K562 (cell line): ENCODE data around the gene STK11. TPM values are rescaled to one million over a fixed set of nuclear protein-coding genes. Genes with fewer than 3 reads are reported as not detected.
A peak's percentile ranks its signal among the peaks of the same experiment; 100 is the strongest.

Experiments
- ATAC-seq: fragments of 200-7000 bp; cut with Tn5 transposase; 3 replicates; pipeline ENCODE4 v1.9.1; 2020; ENCODE audit warnings: moderate library complexity
- BruUV-seq: library from RNA; stranded (reverse); fragments of 400-500 nt; replicated peaks from 2 replicates; lab custom pipeline; 2021; lab: Mats Ljungman, UMichigan
- CTCF ChIA-PET: fragments of 300-600 bp; formaldehyde crosslinking; extraction: SDS; loops from one replicate; lab custom pipeline; 2021; ENCODE audit warnings: low intra/inter-chr PET ratio; lab: Yijun Ruan, JAX
- POLR2A ChIA-PET: fragments of 300-600, 350-650 bp; sonication (Branson Sonifier 250); formaldehyde crosslinking; extraction: SDS; loops from one replicate; lab custom pipeline; 2021; ENCODE audit warnings: antibody characterized with exemption, inconsistent platforms; lab: Yijun Ruan, JAX
- DNase-seq, 4 experiments: peaks; one replicate each; pipeline versions ENCODE4 v3.0.0 to v3.0.0-alpha.2; 2011 to 2018; ENCODE audit warnings: low spot score in 3 of 4, mixed read lengths in 3 of 4; ENCODE audit errors: extremely low read depth in 1 of 4
- FAIRE-seq: peaks from 2 replicates; lab custom pipeline; 2011; peaks lifted over from hg19 to GRCh38; lab: Jason Lieb, UNC
- H2AFZ ChIP-seq: 2 replicates; pipeline ENCODE4 v1.6.0; 2011; ENCODE audit warnings: low read depth, low read length, control low read depth, inconsistent platforms
- H3K27ac ChIP-seq: fragments of 200-600 bp; 3 replicates; pipeline ENCODE4 v1.8.0; 2011; ENCODE audit warnings: low read depth, mild to moderate bottlenecking, control low read depth, inconsistent platforms, low read length, moderate library complexity, mixed read lengths; ENCODE audit errors: extremely low read depth
- H3K27me3 ChIP-seq, 2 experiments: fragments of 300-600 bp in 1 of 2; 2 replicates in 1 of 2; 3 replicates in 1 of 2; pipeline versions ENCODE4 v1.6.0 to v1.8.0; 2011; ENCODE audit warnings: inconsistent platforms in 2 of 2, low read length in 2 of 2, mild to moderate bottlenecking in 1 of 2, mixed read lengths in 1 of 2, moderate library complexity in 1 of 2; ENCODE audit not compliant: control insufficient read depth in 2 of 2, insufficient read depth in 2 of 2
- H3K36me3 ChIP-seq: fragments of 300-600 bp; 3 replicates; pipeline ENCODE4 v1.8.0; 2011; ENCODE audit warnings: mild to moderate bottlenecking, low read length, inconsistent platforms; ENCODE audit not compliant: control insufficient read depth, insufficient read depth
- H3K4me1 ChIP-seq, 2 experiments: fragments of 200-600 bp in 1 of 2; replicated peaks in 1 of 2; 2 replicates in 1 of 2; 3 replicates in 1 of 2; pipeline versions ENCODE4 v1.5.1 to v1.8.0; 2011; ENCODE audit warnings: inconsistent platforms in 2 of 2, low read length in 2 of 2, mild to moderate bottlenecking in 1 of 2, mixed read lengths in 1 of 2, moderate library complexity in 1 of 2; ENCODE audit not compliant: control insufficient read depth in 2 of 2, insufficient read depth in 2 of 2
- H3K4me2 ChIP-seq: 2 replicates; pipeline ENCODE4 v1.6.1; 2011; ENCODE audit warnings: low read length, control low read depth, inconsistent platforms, mixed read lengths; ENCODE audit not compliant: insufficient read depth
- H3K4me3 ChIP-seq: fragments of 200-600 bp; sonication (generic), shearing (Covaris generic); 2 replicates; pipeline ENCODE4 v1.5.1; 2016; ENCODE audit warnings: control low read depth, inconsistent platforms
- H3K79me2 ChIP-seq: fragments of 200-600 bp; 3 replicates; pipeline ENCODE4 v1.8.0; 2011; ENCODE audit warnings: low read length, inconsistent platforms; ENCODE audit not compliant: control insufficient read depth, insufficient read depth
- H3K9ac ChIP-seq, 2 experiments: 2 replicates each; pipeline versions ENCODE4 v1.6.0 to v1.6.1; 2011; ENCODE audit warnings: low read depth in 2 of 2, low read length in 2 of 2, control low read depth in 1 of 2, inconsistent platforms in 1 of 2, mild to moderate bottlenecking in 1 of 2, mixed read lengths in 1 of 2; ENCODE audit not compliant: insufficient read depth in 1 of 2
- H3K9me1 ChIP-seq: one replicate; pipeline ENCODE4 v1.6.0; 2011; ENCODE audit warnings: inconsistent platforms, mild to moderate bottlenecking, low read length, moderate library complexity; ENCODE audit not compliant: control insufficient read depth, insufficient read depth
- H3K9me3 ChIP-seq: replicated peaks from 2 replicates; pipeline ENCODE4 v1.5.1; 2011; ENCODE audit warnings: low read depth, low read length, inconsistent platforms; ENCODE audit not compliant: control insufficient read depth, insufficient read depth
- H4K20me1 ChIP-seq: replicated peaks from 2 replicates; pipeline ENCODE4 v1.6.1; 2011; ENCODE audit warnings: low read length, inconsistent platforms, mixed read lengths; ENCODE audit not compliant: control insufficient read depth, insufficient read depth
- C11orf30 ChIP-seq: fragments of 450-650 bp; IDR thresholded peaks from 2 replicates; pipeline ENCODE4 v1.6.1; 2016; ENCODE audit warnings: low read depth, mild to moderate bottlenecking
- CBX3 ChIP-seq, 2 experiments: IDR thresholded peaks; 1 replicate in 1 of 2; 2 replicates in 1 of 2; pipeline ENCODE4 v1.6.1; 2012; ENCODE audit warnings: inconsistent platforms in 2 of 2, low read length in 2 of 2, borderline replicate concordance in 1 of 2, control low read depth in 1 of 2
- ESRRB ChIP-seq: fragments of 250-450 bp; sonication (Bioruptor Pico); IDR thresholded peaks from 2 replicates; pipeline ENCODE4 v1.5.0; 2020; ENCODE audit warnings: mild to moderate bottlenecking, moderate library complexity, borderline replicate concordance
- EZH2 ChIP-seq: IDR thresholded peaks from 2 replicates; pipeline ENCODE4 v1.6.1; 2012; ENCODE audit warnings: low read depth, mild to moderate bottlenecking, inconsistent platforms, low read length, borderline replicate concordance
- FOXM1 ChIP-seq, 2 experiments: fragments of 450-650 bp in 1 of 2; sonication (generic) in 1 of 2; formaldehyde crosslinking in 1 of 2; IDR thresholded peaks; 2 replicates each; pipeline versions ENCODE4 v1.6.1 to v1.9.0; 2017 to 2022; ENCODE audit warnings: low read depth in 2 of 2, mild to moderate bottlenecking in 2 of 2, missing genetic modification reagents in 1 of 2, moderate library complexity in 1 of 2
- HDAC8 ChIP-seq: fragments of 450-650 bp; IDR thresholded peaks from 2 replicates; pipeline ENCODE4 v1.6.1; 2016; ENCODE audit warnings: mild to moderate bottlenecking, missing genetic modification characterization, moderate library complexity, missing compliant biosample characterization
- MAFK ChIP-seq: IDR thresholded peaks from 2 replicates; pipeline ENCODE4 v1.6.1; 2011; ENCODE audit warnings: low read length, improper control_type of control experiment
- RNF2 ChIP-seq: sonication (generic); IDR thresholded peaks from 2 replicates; pipeline ENCODE4 v1.6.1; 2016
- SNIP1 ChIP-seq: fragments of 450-650 bp; IDR thresholded peaks from 2 replicates; pipeline ENCODE4 v1.7.1; 2017; ENCODE audit warnings: low read depth, mild to moderate bottlenecking
- ZBTB9 ChIP-seq: fragments of 450-650 bp; formaldehyde crosslinking; IDR thresholded peaks from 2 replicates; pipeline ENCODE4 v1.4.0; 2020; ENCODE audit warnings: mild to moderate bottlenecking, moderate library complexity
- ZNF408 ChIP-seq: fragments of 250-450 bp; sonication (Bioruptor Pico); IDR thresholded peaks from 2 replicates; pipeline ENCODE4 v1.4.0; 2020; ENCODE audit warnings: low read depth, mild to moderate bottlenecking, moderate library complexity
- ZNF41 ChIP-seq: fragments of 250-450 bp; sonication (Bioruptor Pico); conservative IDR thresholded peaks from 2 replicates; pipeline ENCODE4 v1.4.0; 2020; ENCODE audit warnings: mild to moderate bottlenecking
- ZNF518B ChIP-seq: fragments of 250-450 bp; sonication (Bioruptor Pico); IDR thresholded peaks from 2 replicates; pipeline ENCODE4 v1.5.0; 2021; ENCODE audit warnings: mild to moderate bottlenecking, moderate library complexity
- WGBS: fragments of 100-300 bp; shearing (Covaris generic); methylation state at CpG from one replicate; pipeline ENCODE4 v1.1.6; 2016; ENCODE audit warnings: low coverage, mixed read lengths; ENCODE audit not compliant: insufficient coverage; ENCODE audit errors: missing lambda C conversion rate; 5-methylcytosine and 5-hydroxymethylcytosine counted together
- in situ Hi-C: fragments of 300-500 bp; cut with MboI; formaldehyde crosslinking; loops from 4 replicates; pipeline ENCODE4 v1.15.0; 2018; ENCODE audit warnings: inconsistent platforms, mixed read lengths
- intact Hi-C: fragments of 100-400 bp; cut with micrococcal nuclease; formaldehyde crosslinking; loops from 2 replicates; pipeline ENCODE4 v1.14.2; 2022
- polyA plus RNA-seq, 8 experiments: library from polyadenylated mRNA; depleted of rRNA in 4 of 8; stranded (reverse) in 5 of 8; unstranded in 3 of 8; fragments of >200 nt; fragmentation: Nextera tagmentation in 2 of 8; fragmentation: Illumina TruSeq in 1 of 8; extraction: Ambion mirVana in 2 of 8; extraction: Trizol in 1 of 8; gene quantifications; 2 replicates each; pipeline versions ENCODE4 v1.2.1 to v1.2.3, GENCODE V29; 2011 to 2014; ENCODE audit warnings: inconsistent platforms in 1 of 8, missing spikeins in 1 of 8
- total RNA-seq, 7 experiments: library from RNA; depleted of rRNA in 6 of 7; stranded (reverse); fragments of >200 nt in 6 of 7; fragmentation: Illumina TruSeq in 2 of 7; extraction: Trizol in 2 of 7; gene quantifications; 2 replicates each; pipeline versions ENCODE4 v1.2.1 to v1.2.3, GENCODE V29; 2011 to 2021; ENCODE audit warnings: low replicate concordance in 1 of 7

STK11 gene
- total and polyA plus RNA-seq, 9 of the 15 experiments (the other 6 are each of a cell fraction or from before 2014, with no cell fraction given): 0.15 to 96.5 (median 31.7) TPM

- Histone ChIP-seq H3K4me2 (peak overlapping the region; percentile 94), H3K4me3 (peak overlapping the region; percentile 54), H3K36me3 (peaks cover 35% of the 10 kb centered on the region; the same call in 2 of the 3 replicates), H4K20me1 (0 out of 2 replicates have a peak, but pooled peaks cover 5% of the 10 kb centered on the region), H3K9me3 (no peaks in the 10 kb centered on the region), H3K4me1 (peaks cover 37 to 98% of the 10 kb centered on the region in 2 experiments), H3K79me2 (peaks cover 43% of the 10 kb centered on the region), H3K27me3 (no peaks in the 10 kb centered on the region), H3K9ac (peak overlapping the region; percentile 86 to 99), H3K9me1 (peaks cover 4% of the 10 kb centered on the region), H2AFZ (peak overlapping the region; percentile 96), H3K27ac (peak overlapping the region; percentile 92)
- 3% methylated on average over 73 of the region's 84 CpGs for WGBS
- in situ Hi-C loops (loop anchor here (5.0 to 25.0 kb wide), 2 partner anchors 318 to 478 kb away; partner anchors contain the start of gene MISP), intact Hi-C loops (loop anchor here (1.0 to 5.0 kb wide), 3 partner anchors 127 to 378 kb away; no protein-coding TSS in a partner anchor)
- POLR2A ChIA-PET: interaction anchor here (0.6 to 5.6 kb wide), 7 partner anchors 29 to 1285 kb away, joined by 3 to 90 read pairs (median 4); partner anchors contain the start of genes CIRBP and POLR2E
- CTCF ChIA-PET: interaction anchor here (1.0 to 4.8 kb wide), 4 partner anchors 18 to 319 kb away, joined by 3 to 29 read pairs (median 12); no protein-coding TSS in a partner anchor
- FAIRE-seq (peak; percentile 73), DNase-seq (peak; percentile 91 to 98 (median 94)), ATAC-seq (peak; percentile 68)
- no TSS peak for BruUV-seq
- TF ChIP-seq ZBTB9 (peak; percentile 62; the same call in 1 of the 2 replicates), ZNF41 (CRISPR knock-in tag) (no peak), CBX3 (IDR thresholded peaks at IDR 0.05; ENCODE audit: borderline replicate concordance in 1 of 2, low read length in 2 of 2) (no peak), ZNF408 (CRISPR knock-in tag) (no peak), ZNF518B (no peak), C11orf30 (no peak), HDAC8 (no peak; the same call in 1 of the 2 replicates), MAFK (no peak), RNF2 (0 out of 2 replicates have a peak, but pooled peaks have one; percentile 20), SNIP1 (no peak), FOXM1 (IDR thresholded peaks at IDR 0.05; ENCODE audit: low read depth) (no peak), FOXM1 (CRISPR knock-in tag; IDR thresholded peaks at IDR 0.05; ENCODE audit: low read depth) (no peak), EZH2 (no peak), ESRRB (CRISPR knock-in tag) (no peak)
Observed at GRCh38 chr19:1239796-1240737, 34.5 kb downstream of the STK11 start.
